ENCODE data around the gene CORO2A. TPM values are rescaled to one million over a fixed set of nuclear protein-coding genes. Genes with fewer than 3 reads are reported as not detected.

CORO2A gene
- total RNA-seq, 1 donor from 2014 or later, result 2.4 TPM

DNA sequence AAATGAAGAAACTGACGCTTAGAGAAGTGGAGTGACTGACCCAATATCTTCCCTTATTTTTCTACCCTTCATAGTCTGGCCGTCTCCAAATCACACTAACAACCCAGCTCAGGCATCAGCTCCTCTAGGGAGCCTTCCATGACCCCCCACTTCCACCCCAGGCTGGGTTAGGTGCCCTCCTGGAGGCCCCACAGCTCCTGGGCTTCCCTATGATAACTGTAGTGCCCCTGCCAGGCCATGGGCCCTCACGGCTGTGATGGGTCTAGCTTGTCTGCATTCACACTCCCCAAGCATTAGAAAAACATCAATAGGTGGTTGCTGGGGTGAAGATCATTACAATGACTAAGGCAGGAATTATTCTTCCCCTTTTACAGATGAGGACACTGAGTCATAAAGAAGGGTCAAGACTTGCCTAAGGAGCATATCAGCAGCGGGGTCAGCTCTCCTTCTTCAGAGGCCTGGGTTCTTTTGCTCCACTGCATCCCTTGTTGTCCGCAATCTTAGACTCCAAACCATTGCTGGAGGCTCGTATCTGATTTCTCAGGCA lies 7.3 kb downstream of the CORO2A start:
- peaks cover 10% of the 10 kb centered on the region for H3K4me1 Mint-ChIP-seq
- H3K4me3 ChIP-seq, result no peak overlapping the region
- no peaks in the 10 kb centered on the region for H4K20me1 ChIP-seq (ENCODE audit: low read depth)
- no peaks in the 10 kb centered on the region for H3F3A ChIP-seq (ENCODE audit: low read depth)
- no peak overlapping the region for H2AFZ ChIP-seq (replicated peaks)
- H3K4me1 ChIP-seq, result peaks cover 10% of the 10 kb centered on the region
- H3K9ac ChIP-seq, result no peak overlapping the region
- H3K27me3 ChIP-seq, result no peaks in the 10 kb centered on the region
- no peaks in the 10 kb centered on the region for H3K36me3 Mint-ChIP-seq
- no peaks in the 10 kb centered on the region for H3K9me3 ChIP-seq (ENCODE audit: low read depth)
- no peaks in the 10 kb centered on the region for H3K9me3 Mint-ChIP-seq
- DNase-seq (ENCODE audit: low spot score), result no peak
- no peak overlapping the region for H3K27ac Mint-ChIP-seq
- H3K27me3 Mint-ChIP-seq (ENCODE audit: insufficient read depth, low read depth), result peaks cover 16% of the 10 kb centered on the region
- no peak for TF ChIP-seq EZH2phosphoT487 (IDR thresholded peaks at IDR 0.05)
- TF ChIP-seq, protein P1, sequence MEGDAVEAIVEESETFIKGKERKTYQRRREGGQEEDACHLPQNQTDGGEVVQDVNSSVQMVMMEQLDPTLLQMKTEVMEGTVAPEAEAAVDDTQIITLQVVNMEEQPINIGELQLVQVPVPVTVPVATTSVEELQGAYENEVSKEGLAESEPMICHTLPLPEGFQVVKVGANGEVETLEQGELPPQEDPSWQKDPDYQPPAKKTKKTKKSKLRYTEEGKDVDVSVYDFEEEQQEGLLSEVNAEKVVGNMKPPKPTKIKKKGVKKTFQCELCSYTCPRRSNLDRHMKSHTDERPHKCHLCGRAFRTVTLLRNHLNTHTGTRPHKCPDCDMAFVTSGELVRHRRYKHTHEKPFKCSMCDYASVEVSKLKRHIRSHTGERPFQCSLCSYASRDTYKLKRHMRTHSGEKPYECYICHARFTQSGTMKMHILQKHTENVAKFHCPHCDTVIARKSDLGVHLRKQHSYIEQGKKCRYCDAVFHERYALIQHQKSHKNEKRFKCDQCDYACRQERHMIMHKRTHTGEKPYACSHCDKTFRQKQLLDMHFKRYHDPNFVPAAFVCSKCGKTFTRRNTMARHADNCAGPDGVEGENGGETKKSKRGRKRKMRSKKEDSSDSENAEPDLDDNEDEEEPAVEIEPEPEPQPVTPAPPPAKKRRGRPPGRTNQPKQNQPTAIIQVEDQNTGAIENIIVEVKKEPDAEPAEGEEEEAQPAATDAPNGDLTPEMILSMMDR (IDR thresholded peaks at IDR 0.05), result no peak
- no peak for TF ChIP-seq EZH2 (IDR thresholded peaks at IDR 0.05)
- H3K36me3 ChIP-seq, result no peaks in the 10 kb centered on the region
- no peak overlapping the region for H3K4me2 ChIP-seq
- no peaks in the 10 kb centered on the region for H3K79me2 ChIP-seq (ENCODE audit: low read depth)
- no peak overlapping the region for H3K27ac ChIP-seq
- no peak overlapping the region for H3K4me3 Mint-ChIP-seq

DNA sequence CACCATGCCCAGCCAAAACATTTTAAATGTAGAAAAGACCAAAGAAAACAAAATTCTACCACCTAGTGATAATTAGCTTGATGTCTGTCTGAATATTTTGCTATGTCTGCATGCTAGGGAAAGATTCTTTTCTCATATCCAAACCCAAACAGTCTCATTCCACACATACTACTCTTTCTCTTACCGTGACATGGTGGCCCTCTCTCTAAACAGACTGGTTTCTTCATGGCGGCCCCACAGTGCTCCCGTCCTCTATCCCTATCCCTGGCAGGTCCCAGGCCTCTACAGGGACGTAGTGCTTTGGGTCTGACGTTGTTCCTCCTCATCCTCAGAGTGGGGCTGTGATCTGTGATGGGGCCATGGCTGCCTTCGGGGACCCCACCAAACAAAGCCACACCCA lies 8.1 kb downstream of the CORO2A start:
- Histone ChIP-seq H3K79me2 (ENCODE audit: low read depth) (no peaks in the 10 kb centered on the region), H3K9me3 (ENCODE audit: low read depth) (no peaks in the 10 kb centered on the region), H3K4me2 (no peak overlapping the region), H3K27ac (no peak overlapping the region), H4K20me1 (ENCODE audit: low read depth) (no peaks in the 10 kb centered on the region), H3K36me3 (no peaks in the 10 kb centered on the region), H3K27me3 (no peaks in the 10 kb centered on the region), H3F3A (ENCODE audit: low read depth) (no peaks in the 10 kb centered on the region), H2AFZ (replicated peaks) (no peak overlapping the region), H3K9ac (no peak overlapping the region), H3K4me1 (peaks cover 10% of the 10 kb centered on the region), H3K4me3 (no peak overlapping the region)
- no peaks in the 10 kb centered on the region for H3K9me3 Mint-ChIP-seq
- H3K4me1 Mint-ChIP-seq, result peaks cover 12% of the 10 kb centered on the region
- peaks cover 13% of the 10 kb centered on the region for H3K27me3 Mint-ChIP-seq (ENCODE audit: insufficient read depth, low read depth)
- DNase-seq (ENCODE audit: low spot score), result no peak
- no peak overlapping the region for H3K4me3 Mint-ChIP-seq
- peak overlapping the region; percentile 83 for H3K27ac Mint-ChIP-seq
- H3K36me3 Mint-ChIP-seq, result no peaks in the 10 kb centered on the region
- TF ChIP-seq EZH2phosphoT487 (IDR thresholded peaks at IDR 0.05), result no peak
- TF ChIP-seq EZH2 (IDR thresholded peaks at IDR 0.05), result no peak
- TF ChIP-seq, protein P1 (IDR thresholded peaks at IDR 0.05), result no peak

DNA sequence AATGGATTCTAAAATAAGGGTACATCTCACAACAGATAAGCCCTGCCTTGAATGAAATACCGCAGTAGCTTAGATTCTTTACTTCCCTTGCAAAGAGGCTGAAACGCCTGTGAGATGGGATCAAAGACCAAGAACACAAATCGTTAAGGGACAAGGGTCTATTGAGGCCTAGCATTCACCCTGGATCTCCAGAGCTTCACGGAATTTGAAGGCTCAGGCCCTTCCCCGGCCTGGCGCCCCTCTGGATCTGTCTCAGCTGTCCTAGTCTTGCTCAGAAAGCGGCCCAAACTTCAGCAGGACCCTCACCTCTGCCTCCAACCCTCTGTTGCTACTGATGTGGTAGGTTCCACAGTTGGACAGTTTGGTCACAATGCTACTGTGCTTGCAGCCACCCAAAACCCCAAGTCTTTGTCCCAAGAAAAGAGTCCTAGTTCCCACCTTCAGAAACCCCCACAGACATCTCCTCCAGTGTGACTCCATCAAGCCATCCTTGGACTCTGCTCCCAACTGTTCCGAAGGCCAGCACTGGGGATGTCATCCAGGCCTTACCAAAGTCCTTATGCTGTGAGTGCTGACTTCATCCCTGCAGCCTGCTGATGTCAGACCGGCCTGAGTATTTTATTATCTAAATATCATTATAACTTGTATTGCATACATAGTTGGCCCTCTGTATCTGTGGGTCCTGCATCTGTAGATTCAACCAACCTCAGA lies 9.4 kb downstream of the CORO2A start:
- H3K36me3 ChIP-seq, result no peaks in the 10 kb centered on the region
- Mint-ChIP-seq H3K27me3 (ENCODE audit: insufficient read depth, low read depth) (peaks cover 8% of the 10 kb centered on the region), H3K36me3 (no peaks in the 10 kb centered on the region), H3K4me1 (peaks cover 12% of the 10 kb centered on the region), H3K9me3 (no peaks in the 10 kb centered on the region), H3K4me3 (no peak overlapping the region), H3K27ac (peak overlapping the region; percentile 19)
- H4K20me1 ChIP-seq (ENCODE audit: low read depth), result no peaks in the 10 kb centered on the region
- H2AFZ ChIP-seq (replicated peaks), result no peak overlapping the region
- DNase-seq (ENCODE audit: low spot score), result no peak
- H3K27ac ChIP-seq, result no peak overlapping the region
- no peaks in the 10 kb centered on the region for H3K79me2 ChIP-seq (ENCODE audit: low read depth)
- peaks cover 10% of the 10 kb centered on the region for H3K4me1 ChIP-seq
- no peak overlapping the region for H3K9ac ChIP-seq
- no peaks in the 10 kb centered on the region for H3K9me3 ChIP-seq (ENCODE audit: low read depth)
- TF ChIP-seq EZH2phosphoT487 (IDR thresholded peaks at IDR 0.05), result no peak
- TF ChIP-seq, protein P1 (IDR thresholded peaks at IDR 0.05), result no peak
- no peak for TF ChIP-seq EZH2 (IDR thresholded peaks at IDR 0.05)
- H3K4me3 ChIP-seq, result no peak overlapping the region
- no peaks in the 10 kb centered on the region for H3K27me3 ChIP-seq
- H3F3A ChIP-seq (ENCODE audit: low read depth), result no peaks in the 10 kb centered on the region
- H3K4me2 ChIP-seq, result no peak overlapping the region

Measured in neural progenitor cell (in vitro differentiated cells).